MCF 10A (cell line): Measurements from ENCODE around the gene PALS1. TPM values are rescaled to one million over a fixed set of nuclear protein-coding genes. Genes with fewer than 3 reads are reported as not detected.
A peak's percentile ranks its signal among the peaks of the same experiment; 100 is the strongest.

Source experiments
- BruUV-seq: library from RNA; stranded (reverse); fragments of 400-500 nt; replicated peaks from 2 replicates; lab custom pipeline; 2021; lab: Mats Ljungman, UMichigan
- CTCF ChIA-PET: fragments of 300-600 bp; sonication (Branson Sonifier 250); formaldehyde crosslinking; extraction: SDS; loops from one replicate; lab custom pipeline; 2021; ENCODE audit warnings: antibody characterized with exemption, inconsistent platforms; lab: Yijun Ruan, JAX
- POLR2A ChIA-PET: fragments of 300-600, 350-650 bp; sonication (Branson Sonifier 250); formaldehyde crosslinking; extraction: SDS; loops from one replicate; lab custom pipeline; 2020; ENCODE audit warnings: antibody characterized with exemption, inconsistent platforms; lab: Yijun Ruan, JAX
- DNase-seq: peaks from one replicate; pipeline ENCODE4 v3.0.0-alpha.2; 2018; ENCODE audit not compliant: unreplicated experiment
- H3K27ac Mint-ChIP-seq: one replicate; pipeline ENCODE4 v1.8.0; 2022; ENCODE audit warnings: mild to moderate bottlenecking, low read depth, mixed read lengths; ENCODE audit not compliant: unreplicated experiment
- H3K27me3 Mint-ChIP-seq: one replicate; pipeline ENCODE4 v1.8.0; 2022; ENCODE audit warnings: mixed read lengths; ENCODE audit not compliant: insufficient read depth, unreplicated experiment
- H3K36me3 Mint-ChIP-seq: one replicate; pipeline ENCODE4 v1.8.0; 2022; ENCODE audit warnings: mild to moderate bottlenecking, moderate library complexity, mixed read lengths; ENCODE audit not compliant: insufficient read depth, unreplicated experiment
- H3K4me1 Mint-ChIP-seq: one replicate; pipeline ENCODE4 v1.8.0; 2022; ENCODE audit warnings: mixed read lengths; ENCODE audit not compliant: insufficient read depth, unreplicated experiment
- H3K4me3 Mint-ChIP-seq: one replicate; pipeline ENCODE4 v1.8.0; 2022; ENCODE audit warnings: mild to moderate bottlenecking, moderate library complexity, mixed read lengths; ENCODE audit not compliant: unreplicated experiment
- H3K9me3 Mint-ChIP-seq: one replicate; pipeline ENCODE4 v1.8.0; 2022; ENCODE audit warnings: mixed read lengths; ENCODE audit not compliant: unreplicated experiment
- CTCF ChIP-seq: fragments of 200-600 bp; IDR thresholded peaks from one replicate; pipeline ENCODE4 v1.8.0; 2022; ENCODE audit warnings: antibody characterized with exemption, mild to moderate bottlenecking; ENCODE audit not compliant: unreplicated experiment
- intact Hi-C: fragments of 100-400 bp; cut with micrococcal nuclease; formaldehyde crosslinking; loops from 2 replicates; pipeline ENCODE4 v1.14.1; 2022
- total RNA-seq: library from RNA; stranded (reverse); gene quantifications from 2 replicates; pipeline ENCODE4 v1.2.3, GENCODE V29; 2022

PALS1 gene
- total RNA-seq, 1 experiment from 2014 or later: 21.4 TPM

- BruUV-seq: TSS peak; percentile 60
- intact Hi-C loops: loop anchor here (2.0 to 5.0 kb wide), 4 partner anchors 37 to 733 kb away; partner anchors contain the start of gene GPHN
- H3K9me3 Mint-ChIP-seq: no peaks in the 10 kb centered on the region
- CTCF ChIA-PET: interaction anchor here (0.8 kb wide), 1 partner anchor 7 kb away, joined by 3 read pairs; no protein-coding TSS in a partner anchor
- peak overlapping the region; percentile 80 for H3K4me3 Mint-ChIP-seq
- no peaks in the 10 kb centered on the region for H3K36me3 Mint-ChIP-seq
- peak; percentile 56 for DNase-seq
- POLR2A ChIA-PET: interaction anchor here (0.7 to 3.8 kb wide), 19 partner anchors 8 to 1982 kb away, joined by 3 to 33 read pairs (median 4); partner anchors contain the start of genes ATP6V1D, EIF2S1, GPHN and ZFYVE26
- H3K27ac Mint-ChIP-seq: peak overlapping the region; percentile 76
- H3K27me3 Mint-ChIP-seq: no peaks in the 10 kb centered on the region
- TF ChIP-seq CTCF: no peak
- H3K4me1 Mint-ChIP-seq: peaks cover 15% of the 10 kb centered on the region
These were observed 885 bp upstream of the PALS1 start for GRCh38 chr14:67240168-67240932.

GRCh38 chr14:67240978-67241410 lies 241 bp upstream of the PALS1 start:
- DNase-seq: peak; percentile 95
- H3K4me3 Mint-ChIP-seq: peak overlapping the region; percentile 80
- ChIA-PET POLR2A (interaction anchor here (0.7 to 3.8 kb wide), 19 partner anchors 9 to 1983 kb away, joined by 3 to 33 read pairs (median 4); partner anchors contain the start of genes ATP6V1D, EIF2S1, GPHN and ZFYVE26), CTCF (interaction anchor here (0.8 kb wide), 1 partner anchor 8 kb away, joined by 3 read pairs; no protein-coding TSS in a partner anchor)
- intact Hi-C loops: loop anchor here (1.0 to 5.0 kb wide), 5 partner anchors 36 to 734 kb away; partner anchors contain the start of genes ATP6V1D and GPHN
- no peaks in the 10 kb centered on the region for H3K36me3 Mint-ChIP-seq
- peaks cover 15% of the 10 kb centered on the region for H3K4me1 Mint-ChIP-seq
- H3K27me3 Mint-ChIP-seq: no peaks in the 10 kb centered on the region
- BruUV-seq: no TSS peak
- H3K27ac Mint-ChIP-seq: peak overlapping the region; percentile 76
- no peak for TF ChIP-seq CTCF
- H3K9me3 Mint-ChIP-seq: no peaks in the 10 kb centered on the region

- H3K9me3 Mint-ChIP-seq: no peaks in the 10 kb centered on the region
- no TSS peak for BruUV-seq
- CTCF ChIA-PET: interaction anchor here (0.6 to 1.0 kb wide), 2 partner anchors 20 to 51 kb away, joined by 3 to 4 read pairs; no protein-coding TSS in a partner anchor
These were observed 859 bp downstream of the PALS1 start for GRCh38 chr14:67242168-67242420.

More at GRCh38 chr14:67242168-67242420, 859 bp downstream of the PALS1 start:
- Mint-ChIP-seq H3K4me3 (peak overlapping the region; percentile 80), H3K36me3 (no peaks in the 10 kb centered on the region), H3K27ac (peak overlapping the region; percentile 76), H3K27me3 (no peaks in the 10 kb centered on the region), H3K4me1 (peaks cover 15% of the 10 kb centered on the region)
- no peak for TF ChIP-seq CTCF
- intact Hi-C loops: loop anchor here (5.0 kb wide), 2 partner anchors 35 to 735 kb away; partner anchors contain the start of gene GPHN
- DNase-seq: no peak
- POLR2A ChIA-PET: interaction anchor here (0.7 to 3.6 kb wide), 15 partner anchors 7 to 750 kb away, joined by 3 to 33 read pairs (median 6); partner anchors contain the start of genes ATP6V1D, EIF2S1 and GPHN
